ENCODE data around the gene IL1RAPL2. TPM values are rescaled to one million over a fixed set of nuclear protein-coding genes. Genes with fewer than 3 reads are reported as not detected.

Gene IL1RAPL2
- total RNA-seq, 2 experiments from 2014 or later, result not detected

DNA sequence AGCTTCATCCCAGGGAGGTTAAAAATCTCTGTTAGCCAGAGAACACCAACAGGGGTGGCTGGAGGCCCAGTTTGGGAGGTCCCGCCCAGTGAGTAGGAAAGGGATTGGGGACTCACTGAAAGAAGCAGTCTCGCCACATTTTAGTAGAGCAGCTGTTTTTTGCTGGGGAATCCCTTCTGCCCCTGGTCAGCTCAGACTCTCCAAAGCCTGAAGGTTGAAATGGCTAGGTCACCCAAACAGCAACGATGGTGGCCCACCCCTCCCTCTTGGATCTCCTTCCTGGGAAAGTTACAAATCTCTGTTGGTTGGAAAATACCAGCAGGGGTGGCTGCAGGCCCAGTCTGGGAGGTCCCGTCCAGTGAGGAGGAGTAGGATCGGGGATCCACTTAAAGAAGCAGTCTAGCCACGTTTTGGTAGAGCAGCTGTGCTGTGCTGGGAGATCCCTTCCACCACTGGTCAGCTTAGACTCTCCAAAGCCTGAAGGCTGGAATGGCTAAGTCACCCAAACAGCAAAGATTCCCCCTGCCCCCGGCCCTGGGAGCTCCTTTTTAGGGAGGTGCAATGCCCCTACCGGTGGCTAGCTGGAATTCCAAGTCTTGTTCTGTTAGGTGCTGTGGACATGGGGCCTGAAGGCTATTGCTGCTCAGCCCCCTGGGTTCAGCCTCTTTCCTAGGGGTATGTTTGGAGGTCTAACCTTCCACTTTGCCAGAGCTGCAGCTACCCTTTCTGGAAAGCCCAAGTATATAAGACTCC, 694.5 kb downstream of the IL1RAPL2 start:
- DNase-seq, result no peak
- Mint-ChIP-seq H3K9me3 (no peaks in the 10 kb centered on the region), H3K36me3 (ENCODE audit: low read depth) (no peaks in the 10 kb centered on the region), H3K4me3 (no peak overlapping the region), H3K27me3 (no peaks in the 10 kb centered on the region), H3K4me1 (no peaks in the 10 kb centered on the region), H3K27ac (no peak overlapping the region)
- ChIA-PET POLR2A (no interaction called here), CTCF (no interaction called here)

DNA sequence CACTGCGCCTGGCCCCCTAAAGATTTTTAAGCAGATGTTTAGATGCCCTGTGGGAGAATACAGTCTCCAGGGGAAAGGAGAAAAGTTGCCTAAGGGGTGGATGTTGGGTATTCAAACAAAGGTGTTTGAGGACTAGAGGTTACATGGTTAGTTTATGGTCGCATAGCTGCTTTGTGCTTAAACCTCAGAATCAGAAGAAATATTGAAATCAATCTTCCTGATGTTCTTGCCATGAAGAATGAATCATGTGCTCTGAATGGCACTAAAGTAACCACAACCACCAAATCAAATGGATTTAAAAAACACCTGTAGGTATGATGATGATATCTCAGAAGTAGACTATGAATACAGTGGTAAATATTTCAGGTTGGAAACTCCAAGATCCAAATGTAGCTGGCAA, 697.2 kb downstream of the IL1RAPL2 start:
- no peaks in the 10 kb centered on the region for H3K4me1 Mint-ChIP-seq
- ChIA-PET CTCF (no interaction called here), POLR2A (no interaction called here)
- no peaks in the 10 kb centered on the region for H3K9me3 Mint-ChIP-seq
- DNase-seq, result no peak
- no peaks in the 10 kb centered on the region for H3K36me3 Mint-ChIP-seq (ENCODE audit: low read depth)
- H3K27me3 Mint-ChIP-seq, result no peaks in the 10 kb centered on the region
- H3K4me3 Mint-ChIP-seq, result no peak overlapping the region
- no peak overlapping the region for H3K27ac Mint-ChIP-seq

DNA sequence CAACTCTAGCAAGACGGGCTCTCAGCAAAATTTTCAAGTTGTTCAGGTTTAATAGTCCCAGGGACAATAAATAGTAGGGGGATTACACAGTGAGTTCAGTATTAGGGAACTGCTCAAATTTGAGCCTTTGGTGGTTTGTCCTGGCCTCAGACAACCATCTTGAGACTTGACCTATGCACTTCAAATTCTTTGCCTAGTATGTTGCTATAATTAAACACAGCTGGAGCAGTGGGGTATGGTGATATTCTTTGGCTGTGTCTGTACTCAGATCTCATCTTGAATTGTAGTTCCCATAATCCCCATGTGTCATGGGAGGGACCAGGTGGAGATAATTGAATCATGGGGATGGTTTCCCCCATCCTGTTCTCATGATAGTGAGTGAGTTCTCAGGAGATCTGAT, 697.8 kb downstream of the IL1RAPL2 start:
- no peaks in the 10 kb centered on the region for H3K4me1 Mint-ChIP-seq
- CTCF ChIA-PET, result no interaction called here
- H3K4me3 Mint-ChIP-seq, result no peak overlapping the region
- no peak overlapping the region for H3K27ac Mint-ChIP-seq
- H3K27me3 Mint-ChIP-seq, result no peaks in the 10 kb centered on the region
- no peaks in the 10 kb centered on the region for H3K9me3 Mint-ChIP-seq
- POLR2A ChIA-PET, result no interaction called here
- DNase-seq, result no peak
- no peaks in the 10 kb centered on the region for H3K36me3 Mint-ChIP-seq (ENCODE audit: low read depth)

DNA sequence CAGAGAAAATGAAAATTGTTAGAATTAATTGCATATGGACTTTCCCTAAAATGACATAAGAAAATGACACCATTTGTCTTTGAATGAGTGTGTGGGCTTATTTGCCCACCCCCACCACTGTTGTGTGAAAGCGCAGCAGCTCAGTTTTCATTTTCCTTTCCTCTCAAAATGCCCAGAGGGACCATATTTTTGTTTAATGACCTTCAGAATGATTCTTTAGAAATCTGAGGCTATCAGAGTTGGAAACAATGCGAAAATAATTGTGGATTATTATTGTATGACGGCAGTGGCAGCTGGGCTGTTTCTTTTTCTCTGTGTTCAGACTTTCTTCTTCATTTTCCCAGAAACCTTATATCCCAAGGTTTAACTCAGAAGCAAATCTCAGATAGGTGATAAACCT, 699.1 kb downstream of the IL1RAPL2 start:
- H3K9me3 Mint-ChIP-seq, result no peaks in the 10 kb centered on the region
- ChIA-PET CTCF (no interaction called here), POLR2A (no interaction called here)
- H3K4me1 Mint-ChIP-seq, result no peaks in the 10 kb centered on the region
- DNase-seq, result no peak
- no peaks in the 10 kb centered on the region for H3K36me3 Mint-ChIP-seq (ENCODE audit: low read depth)
- H3K27ac Mint-ChIP-seq, result no peak overlapping the region
- no peak overlapping the region for H3K4me3 Mint-ChIP-seq
- no peaks in the 10 kb centered on the region for H3K27me3 Mint-ChIP-seq

DNA sequence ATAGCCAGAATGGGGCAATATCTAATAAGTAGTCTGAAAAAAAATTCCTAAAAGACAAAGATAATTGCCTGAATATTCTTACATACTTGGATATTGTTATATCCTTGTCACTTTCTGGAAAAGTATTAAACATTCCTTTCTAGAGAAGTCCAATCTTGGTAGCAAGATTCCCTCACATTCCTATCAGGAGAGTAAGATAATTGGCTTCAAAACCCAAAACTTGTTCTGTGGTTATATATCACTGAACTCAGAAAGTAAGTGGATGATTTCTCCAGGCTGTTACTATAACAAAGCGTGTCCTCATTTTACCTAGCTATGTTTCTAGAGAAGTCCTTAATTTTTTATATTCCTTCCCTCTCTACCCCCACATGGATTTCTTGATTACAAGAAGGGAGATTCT, 700.5 kb downstream of the IL1RAPL2 start:
- Mint-ChIP-seq H3K36me3 (ENCODE audit: low read depth) (no peaks in the 10 kb centered on the region), H3K4me3 (no peak overlapping the region), H3K4me1 (no peaks in the 10 kb centered on the region), H3K27me3 (no peaks in the 10 kb centered on the region), H3K27ac (no peak overlapping the region), H3K9me3 (no peaks in the 10 kb centered on the region)
- ChIA-PET CTCF (interaction anchor here (0.5 kb wide), 1 partner anchor 1608 kb away, joined by 3 read pairs; no protein-coding TSS in a partner anchor), POLR2A (no interaction called here)
- DNase-seq, result no peak

DNA sequence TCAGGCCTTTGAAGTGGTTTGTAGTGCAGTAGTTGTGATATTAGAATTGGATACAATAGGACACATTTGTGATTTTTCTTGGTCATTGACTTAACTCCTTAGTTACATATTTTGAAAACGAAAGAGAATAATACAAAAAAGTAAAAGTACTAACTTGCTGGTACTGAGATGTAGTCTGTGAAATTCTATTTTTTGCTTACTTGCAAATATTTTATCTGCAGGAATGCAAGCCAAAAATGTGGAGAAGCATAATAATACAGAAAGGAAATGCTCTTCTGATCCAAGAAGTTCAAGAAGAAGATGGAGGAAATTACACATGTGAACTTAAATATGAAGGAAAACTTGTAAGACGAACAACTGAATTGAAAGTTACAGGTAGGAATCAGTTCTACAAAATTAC, 701.2 kb downstream of the IL1RAPL2 start:
- H3K4me3 Mint-ChIP-seq, result no peak overlapping the region
- H3K27ac Mint-ChIP-seq, result no peak overlapping the region
- H3K36me3 Mint-ChIP-seq (ENCODE audit: low read depth), result no peaks in the 10 kb centered on the region
- no peaks in the 10 kb centered on the region for H3K4me1 Mint-ChIP-seq
- H3K27me3 Mint-ChIP-seq, result no peaks in the 10 kb centered on the region
- CTCF ChIA-PET, result interaction anchor here (0.5 kb wide), 1 partner anchor 1607 kb away, joined by 3 read pairs; no protein-coding TSS in a partner anchor
- POLR2A ChIA-PET, result no interaction called here
- DNase-seq, result no peak
- no peaks in the 10 kb centered on the region for H3K9me3 Mint-ChIP-seq

DNA sequence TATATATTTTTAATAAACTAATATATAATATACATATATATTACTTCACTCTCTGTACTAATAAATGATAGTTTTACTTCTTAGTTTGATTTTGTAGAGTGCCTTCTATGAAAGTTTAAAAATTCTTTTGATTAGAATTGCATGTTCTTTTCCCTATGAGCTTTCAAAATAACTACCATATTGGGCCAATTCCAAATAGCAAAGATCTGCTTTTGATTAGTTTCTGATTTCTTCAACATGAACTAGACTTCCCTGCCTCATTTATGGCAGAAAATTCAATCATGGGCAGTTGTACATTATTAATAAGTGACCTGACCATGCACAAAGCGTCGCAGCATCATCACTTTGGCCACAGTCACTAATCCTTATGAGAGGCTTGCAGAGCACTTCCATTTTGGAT, 703.4 kb downstream of the IL1RAPL2 start:
- no peaks in the 10 kb centered on the region for H3K9me3 Mint-ChIP-seq
- H3K27ac Mint-ChIP-seq, result no peak overlapping the region
- DNase-seq, result no peak
- POLR2A ChIA-PET, result no interaction called here
- H3K36me3 Mint-ChIP-seq (ENCODE audit: low read depth), result no peaks in the 10 kb centered on the region
- no peaks in the 10 kb centered on the region for H3K27me3 Mint-ChIP-seq
- no peak overlapping the region for H3K4me3 Mint-ChIP-seq
- no peaks in the 10 kb centered on the region for H3K4me1 Mint-ChIP-seq
- CTCF ChIA-PET, result no interaction called here

DNA sequence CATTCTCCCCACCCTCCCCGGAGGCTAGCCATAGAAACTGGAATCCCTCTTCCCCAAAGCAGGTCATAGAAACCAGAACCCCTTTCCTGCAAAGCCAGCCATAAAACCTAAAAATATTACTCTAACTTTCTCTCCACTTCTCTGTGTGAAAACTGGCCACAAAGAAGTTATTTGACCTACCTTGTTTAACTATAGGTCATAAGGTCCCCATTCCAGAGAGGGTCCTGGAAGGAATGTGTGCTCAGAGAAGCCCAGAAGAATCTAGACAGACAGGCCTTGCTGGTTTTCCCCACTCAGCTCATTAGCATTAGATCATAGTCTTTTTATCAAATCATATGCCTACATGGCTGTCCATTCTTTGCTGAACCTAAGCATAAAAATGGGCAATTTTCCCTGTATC, 707.3 kb downstream of the IL1RAPL2 start:
- Mint-ChIP-seq H3K9me3 (no peaks in the 10 kb centered on the region), H3K27me3 (no peaks in the 10 kb centered on the region), H3K4me1 (no peaks in the 10 kb centered on the region), H3K27ac (no peak overlapping the region), H3K4me3 (no peak overlapping the region), H3K36me3 (ENCODE audit: low read depth) (no peaks in the 10 kb centered on the region)
- no peak for DNase-seq
- CTCF ChIA-PET, result no interaction called here
- POLR2A ChIA-PET, result no interaction called here

DNA sequence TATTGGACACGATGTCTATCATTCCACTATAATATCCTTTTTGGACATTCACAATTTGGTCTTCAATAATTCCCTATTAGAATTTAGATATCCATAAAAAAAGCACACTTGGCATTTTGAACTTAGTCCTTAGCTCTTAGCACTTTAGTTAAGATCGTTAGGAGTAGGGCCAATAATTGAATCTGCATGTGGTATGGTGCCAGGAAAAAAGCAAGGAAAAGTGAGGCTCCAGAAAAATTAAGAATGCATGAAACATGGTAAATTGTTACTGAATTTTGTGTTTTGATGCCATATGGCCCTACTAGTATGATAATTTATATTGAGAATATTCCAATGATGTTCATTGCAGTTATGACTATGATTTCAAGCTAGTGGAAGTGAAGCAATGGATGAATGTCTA, 708.1 kb downstream of the IL1RAPL2 start:
- CTCF ChIA-PET, result no interaction called here
- Mint-ChIP-seq H3K4me1 (no peaks in the 10 kb centered on the region), H3K36me3 (ENCODE audit: low read depth) (no peaks in the 10 kb centered on the region), H3K9me3 (no peaks in the 10 kb centered on the region), H3K27me3 (no peaks in the 10 kb centered on the region), H3K4me3 (no peak overlapping the region), H3K27ac (no peak overlapping the region)
- POLR2A ChIA-PET, result no interaction called here
- no peak for DNase-seq

DNA sequence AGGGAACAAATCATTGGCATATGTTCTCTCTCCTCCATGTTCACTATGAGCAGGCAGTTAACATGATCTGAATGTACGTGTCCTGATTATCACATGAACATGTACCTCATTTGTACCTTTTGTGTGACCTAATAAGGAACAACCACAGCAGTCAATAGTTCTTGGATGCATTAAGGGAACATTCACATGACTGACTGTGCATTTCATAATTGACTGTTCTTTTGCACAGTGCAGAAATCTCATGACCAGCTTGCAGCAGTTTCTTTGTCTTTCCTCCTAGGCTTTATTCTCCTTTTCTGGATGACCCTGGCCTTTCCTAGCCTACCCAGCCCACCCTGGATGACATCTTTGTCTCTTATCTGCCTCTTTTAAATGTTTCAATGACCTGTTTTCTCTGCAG, 711.1 kb downstream of the IL1RAPL2 start:
- H3K4me1 Mint-ChIP-seq, result no peaks in the 10 kb centered on the region
- H3K9me3 Mint-ChIP-seq, result no peaks in the 10 kb centered on the region
- ChIA-PET CTCF (no interaction called here), POLR2A (no interaction called here)
- H3K27ac Mint-ChIP-seq, result no peak overlapping the region
- H3K4me3 Mint-ChIP-seq, result no peak overlapping the region
- no peak for DNase-seq
- no peaks in the 10 kb centered on the region for H3K27me3 Mint-ChIP-seq
- H3K36me3 Mint-ChIP-seq (ENCODE audit: low read depth), result no peaks in the 10 kb centered on the region

DNA sequence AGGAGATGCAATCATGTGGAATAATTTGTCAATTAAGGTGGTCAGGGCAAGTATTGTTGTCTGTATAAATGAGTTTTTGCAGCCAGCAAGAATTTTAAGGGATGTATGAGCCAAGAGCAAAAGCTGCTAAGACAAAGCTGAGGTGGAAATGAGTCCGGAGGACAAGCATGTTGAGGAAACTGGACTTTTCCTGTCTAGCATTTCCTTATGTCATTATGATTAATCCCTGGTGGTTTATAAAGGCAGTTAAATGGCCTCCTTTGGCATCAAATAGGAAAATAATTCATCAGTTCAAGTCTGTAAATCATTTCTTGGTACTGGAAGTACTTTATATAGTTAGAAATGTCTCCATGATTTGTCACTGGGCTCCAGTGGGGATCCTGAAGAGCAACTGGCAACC, 716.1 kb downstream of the IL1RAPL2 start:
- CTCF ChIA-PET, result no interaction called here
- no peak overlapping the region for H3K27ac Mint-ChIP-seq
- no peak for DNase-seq
- no peaks in the 10 kb centered on the region for H3K9me3 Mint-ChIP-seq
- no peaks in the 10 kb centered on the region for H3K4me1 Mint-ChIP-seq
- POLR2A ChIA-PET, result no interaction called here
- no peaks in the 10 kb centered on the region for H3K36me3 Mint-ChIP-seq (ENCODE audit: low read depth)
- no peaks in the 10 kb centered on the region for H3K27me3 Mint-ChIP-seq
- H3K4me3 Mint-ChIP-seq, result no peak overlapping the region

DNA sequence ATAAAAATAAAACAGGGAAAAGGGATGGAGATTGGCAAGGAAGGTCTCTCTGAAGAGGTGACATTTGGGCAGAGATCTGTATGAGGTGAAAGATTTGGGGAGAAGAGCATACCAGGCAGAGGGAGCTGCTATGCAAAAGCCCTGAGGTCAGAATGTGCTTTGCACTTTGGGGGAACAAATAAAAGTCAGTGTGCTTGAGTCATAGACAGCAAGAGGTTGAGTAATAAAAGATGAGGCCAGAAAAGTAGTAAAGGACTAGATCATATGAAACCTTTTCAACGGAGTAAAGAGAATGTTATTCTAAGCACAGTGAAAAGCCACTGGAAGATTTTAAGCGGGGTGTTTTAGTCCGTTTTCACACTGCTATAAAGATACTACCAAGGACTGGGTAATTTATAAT, 731.0 kb downstream of the IL1RAPL2 start:
- no peaks in the 10 kb centered on the region for H3K4me1 Mint-ChIP-seq
- DNase-seq, result no peak
- no peak overlapping the region for H3K27ac Mint-ChIP-seq
- no peak overlapping the region for H3K4me3 Mint-ChIP-seq
- H3K9me3 Mint-ChIP-seq, result no peaks in the 10 kb centered on the region
- ChIA-PET CTCF (no interaction called here), POLR2A (no interaction called here)
- no peaks in the 10 kb centered on the region for H3K36me3 Mint-ChIP-seq (ENCODE audit: low read depth)
- no peaks in the 10 kb centered on the region for H3K27me3 Mint-ChIP-seq

DNA sequence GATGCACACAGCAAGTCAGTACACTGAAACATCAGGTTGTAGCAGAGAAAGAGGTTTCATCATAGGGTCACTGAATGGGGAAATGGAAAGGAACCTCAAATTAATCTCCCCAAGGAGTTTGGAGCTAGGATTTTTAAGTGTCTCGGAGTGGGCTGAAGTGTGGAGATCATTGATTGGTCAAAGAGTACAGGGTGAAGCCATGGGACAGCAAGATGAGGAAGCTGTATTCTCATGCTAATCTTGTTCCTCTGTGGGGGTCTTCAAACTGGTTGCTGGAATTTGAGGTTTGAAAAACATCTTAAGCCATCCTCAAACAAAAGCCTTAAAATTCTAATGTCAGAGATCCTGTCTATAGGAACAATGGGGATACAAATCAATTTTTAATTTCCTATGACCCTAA, 733.3 kb downstream of the IL1RAPL2 start:
- no peaks in the 10 kb centered on the region for H3K9me3 Mint-ChIP-seq
- H3K27me3 Mint-ChIP-seq, result no peaks in the 10 kb centered on the region
- DNase-seq, result no peak
- no peaks in the 10 kb centered on the region for H3K36me3 Mint-ChIP-seq (ENCODE audit: low read depth)
- H3K27ac Mint-ChIP-seq, result no peak overlapping the region
- H3K4me3 Mint-ChIP-seq, result no peak overlapping the region
- ChIA-PET CTCF (no interaction called here), POLR2A (no interaction called here)
- H3K4me1 Mint-ChIP-seq, result no peaks in the 10 kb centered on the region

DNA sequence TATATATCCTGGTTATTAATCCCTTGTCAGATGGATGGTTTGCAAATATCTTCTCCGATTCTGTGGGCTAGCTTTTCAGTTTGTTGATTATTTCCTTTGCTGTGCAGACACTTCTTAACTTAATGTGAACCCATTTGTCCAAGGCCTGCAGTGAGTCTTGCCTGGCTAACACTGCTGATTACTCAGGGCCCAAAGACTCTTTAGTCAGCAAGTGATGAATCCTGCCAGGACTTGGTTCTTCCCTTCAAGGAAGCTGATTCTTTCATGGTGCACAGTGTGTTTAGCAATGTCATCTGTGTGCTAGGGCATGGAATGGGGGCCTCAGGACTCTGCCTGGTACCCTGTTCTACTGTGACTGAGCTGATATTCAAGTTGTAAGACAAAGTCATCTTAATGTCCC, 736.2 kb downstream of the IL1RAPL2 start:
- Mint-ChIP-seq H3K27ac (no peak overlapping the region), H3K27me3 (no peaks in the 10 kb centered on the region), H3K36me3 (ENCODE audit: low read depth) (no peaks in the 10 kb centered on the region), H3K9me3 (no peaks in the 10 kb centered on the region), H3K4me1 (no peaks in the 10 kb centered on the region), H3K4me3 (no peak overlapping the region)
- DNase-seq, result no peak
- ChIA-PET POLR2A (no interaction called here), CTCF (no interaction called here)

All from activated CD4-positive, alpha-beta T cell treated with anti-CD3 and anti-CD28 coated beads, Interleukin-2, amount 10 ng/mL, durations not matched to agents 7 days and 5 days (primary cell).